Measurements from ENCODE around the gene OR1L8. TPM values are rescaled to one million over a fixed set of nuclear protein-coding genes. Genes with fewer than 3 reads are reported as not detected.
"Not testable (repeated sequence)": the region's sequence is repeated elsewhere in the genome, so short reads cannot be mapped to it uniquely, and the experiment has no call there.

Gene OR1L8, protein sequence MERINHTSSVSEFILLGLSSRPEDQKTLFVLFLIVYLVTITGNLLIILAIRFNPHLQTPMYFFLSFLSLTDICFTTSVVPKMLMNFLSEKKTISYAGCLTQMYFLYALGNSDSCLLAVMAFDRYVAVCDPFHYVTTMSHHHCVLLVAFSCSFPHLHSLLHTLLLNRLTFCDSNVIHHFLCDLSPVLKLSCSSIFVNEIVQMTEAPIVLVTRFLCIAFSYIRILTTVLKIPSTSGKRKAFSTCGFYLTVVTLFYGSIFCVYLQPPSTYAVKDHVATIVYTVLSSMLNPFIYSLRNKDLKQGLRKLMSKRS
- not detected for total RNA-seq

DNA sequence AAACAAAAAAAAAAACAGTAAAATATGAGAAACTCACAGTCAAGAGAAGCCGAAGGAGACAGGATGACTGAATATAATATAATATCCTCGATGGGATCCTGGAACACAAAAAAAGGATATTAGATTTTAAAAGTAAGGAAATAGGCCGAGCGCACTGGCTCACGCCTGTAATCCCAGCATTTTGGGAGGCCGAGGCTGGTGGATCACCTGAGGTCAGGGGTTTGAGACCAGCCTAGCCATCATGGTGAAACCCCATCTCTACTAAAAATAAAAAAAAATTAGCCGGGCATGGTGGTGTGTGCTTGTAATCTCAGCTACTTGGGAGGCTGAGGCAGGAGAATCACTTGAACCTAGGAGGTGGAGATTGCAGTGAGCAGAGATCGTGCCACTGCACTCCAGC, at the start of gene OR1L8:
Gene OR1L8 (minus strand): TSS at position 101 of the 400 bp plus-strand sequence. CDS start 14,907 bp downstream, outside the sequence.
- H3K4me3 ChIP-seq; H3K36me3 ChIP-seq; H3K9ac ChIP-seq (ENCODE audit: low read depth in 2 of 2, low read length in 2 of 2); H3K9me3 ChIP-seq; H3K27me3 ChIP-seq; intact Hi-C loops (cut with DNase I); H3K4me1 ChIP-seq; H3K27ac ChIP-seq; DNase-seq: not testable (repeated sequence)

DNA sequence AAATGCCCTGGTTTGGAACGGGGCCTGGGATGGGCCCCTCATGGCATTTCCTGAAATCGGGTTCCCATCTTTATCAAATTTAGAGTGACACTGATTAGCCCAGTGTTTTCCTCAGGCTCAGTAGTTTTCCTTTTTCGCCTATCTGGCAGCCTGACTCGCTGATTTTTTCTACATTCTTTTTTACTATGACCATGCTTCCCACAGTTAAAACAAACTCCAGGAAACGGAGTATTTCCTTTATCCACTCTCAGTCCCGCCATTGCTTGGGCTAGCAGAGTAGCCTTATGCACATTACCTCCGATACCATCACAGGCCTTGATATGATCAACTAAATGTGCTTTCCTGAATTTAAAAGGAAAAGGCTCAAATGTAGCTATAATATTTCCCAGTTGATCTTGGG, 36.8 kb upstream of the OR1L8 start:
- TF ChIP-seq, protein P1, sequence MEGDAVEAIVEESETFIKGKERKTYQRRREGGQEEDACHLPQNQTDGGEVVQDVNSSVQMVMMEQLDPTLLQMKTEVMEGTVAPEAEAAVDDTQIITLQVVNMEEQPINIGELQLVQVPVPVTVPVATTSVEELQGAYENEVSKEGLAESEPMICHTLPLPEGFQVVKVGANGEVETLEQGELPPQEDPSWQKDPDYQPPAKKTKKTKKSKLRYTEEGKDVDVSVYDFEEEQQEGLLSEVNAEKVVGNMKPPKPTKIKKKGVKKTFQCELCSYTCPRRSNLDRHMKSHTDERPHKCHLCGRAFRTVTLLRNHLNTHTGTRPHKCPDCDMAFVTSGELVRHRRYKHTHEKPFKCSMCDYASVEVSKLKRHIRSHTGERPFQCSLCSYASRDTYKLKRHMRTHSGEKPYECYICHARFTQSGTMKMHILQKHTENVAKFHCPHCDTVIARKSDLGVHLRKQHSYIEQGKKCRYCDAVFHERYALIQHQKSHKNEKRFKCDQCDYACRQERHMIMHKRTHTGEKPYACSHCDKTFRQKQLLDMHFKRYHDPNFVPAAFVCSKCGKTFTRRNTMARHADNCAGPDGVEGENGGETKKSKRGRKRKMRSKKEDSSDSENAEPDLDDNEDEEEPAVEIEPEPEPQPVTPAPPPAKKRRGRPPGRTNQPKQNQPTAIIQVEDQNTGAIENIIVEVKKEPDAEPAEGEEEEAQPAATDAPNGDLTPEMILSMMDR (IDR thresholded peaks at IDR 0.05), result no peak
- Histone ChIP-seq H3K4me1 (no peaks in the 10 kb centered on the region), H3K4me3 (no peak overlapping the region), H3K27ac (no peak overlapping the region), H3K36me3 (no peaks in the 10 kb centered on the region), H3K27me3 (no peaks in the 10 kb centered on the region), H3K9ac (ENCODE audit: low read depth in 2 of 2, low read length in 2 of 2) (no peak overlapping the region), H3K9me3 (no peaks in the 10 kb centered on the region)
- no peak for DNase-seq
- intact Hi-C loops (cut with DNase I), result no loop called here

DNA sequence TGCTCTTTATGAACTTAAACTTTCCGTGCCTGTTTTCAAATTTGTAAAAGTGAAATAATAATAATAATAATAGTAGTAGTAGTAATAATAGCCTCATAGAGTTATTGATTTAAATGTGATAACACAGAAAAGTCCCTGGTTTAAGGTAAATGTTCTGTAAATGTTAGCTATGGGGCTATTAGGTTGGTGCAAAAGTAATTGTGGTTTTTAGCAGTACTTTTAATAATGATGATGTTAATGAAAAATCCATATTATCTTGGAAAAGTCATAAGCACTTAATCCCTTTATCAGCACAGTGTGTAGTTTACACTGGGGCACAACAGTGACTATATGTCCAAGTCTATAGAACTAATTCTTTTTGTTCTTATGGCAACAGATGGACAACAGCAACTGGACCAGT, 31.2 kb upstream of the OR1L8 start, which contains the start of gene OR1Q1:
Gene OR1Q1 (plus strand): TSS at position 377 of the 400 bp plus-strand sequence. CDS start 0 bp downstream, at position 377.
- Histone ChIP-seq H3K4me3 (no peak within 1 kb of the TSS), H3K9ac (ENCODE audit: low read depth in 2 of 2, low read length in 2 of 2) (no peak within 1 kb of the TSS), H3K4me1 (no peaks in the 10 kb centered on the region), H3K27me3 (no peaks in the 10 kb centered on the region), H3K27ac (no peak within 1 kb of the TSS), H3K36me3 (no peaks in the 10 kb centered on the region), H3K9me3 (no peaks in the 10 kb centered on the region)
- DNase-seq, result no peak
- intact Hi-C loops (cut with DNase I), result no loop called here
- TF ChIP-seq, protein P1 (IDR thresholded peaks at IDR 0.05), result no peak

DNA sequence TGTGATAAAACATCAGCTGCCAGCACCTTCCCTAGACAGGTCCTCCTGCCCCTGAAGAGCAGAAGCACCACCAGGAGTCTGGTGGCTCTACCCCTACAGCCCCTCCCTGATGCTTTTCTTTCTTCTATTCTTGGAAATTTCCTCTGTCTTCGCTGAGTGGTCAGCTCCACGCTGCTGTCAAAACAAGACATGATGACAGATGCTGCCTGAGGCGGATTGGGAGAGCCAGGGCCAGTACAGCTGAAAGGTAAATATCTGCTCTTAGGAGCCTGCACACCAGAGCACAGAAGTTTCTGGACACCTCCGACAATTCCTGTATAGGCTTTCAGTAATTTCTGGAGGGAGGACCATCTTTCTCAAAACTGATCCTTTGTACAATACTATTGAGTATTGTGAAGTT, 26.6 kb upstream of the OR1L8 start:
- TF ChIP-seq, protein P1 (IDR thresholded peaks at IDR 0.05), result no peak
- Histone ChIP-seq H3K4me1 (no peaks in the 10 kb centered on the region), H3K36me3 (no peaks in the 10 kb centered on the region), H3K9ac (ENCODE audit: low read depth in 2 of 2, low read length in 2 of 2) (no peak overlapping the region), H3K27me3 (no peaks in the 10 kb centered on the region), H3K27ac (no peak overlapping the region), H3K9me3 (no peaks in the 10 kb centered on the region), H3K4me3 (no peak overlapping the region)
- no peak for DNase-seq
- intact Hi-C loops (cut with DNase I), result no loop called here

DNA sequence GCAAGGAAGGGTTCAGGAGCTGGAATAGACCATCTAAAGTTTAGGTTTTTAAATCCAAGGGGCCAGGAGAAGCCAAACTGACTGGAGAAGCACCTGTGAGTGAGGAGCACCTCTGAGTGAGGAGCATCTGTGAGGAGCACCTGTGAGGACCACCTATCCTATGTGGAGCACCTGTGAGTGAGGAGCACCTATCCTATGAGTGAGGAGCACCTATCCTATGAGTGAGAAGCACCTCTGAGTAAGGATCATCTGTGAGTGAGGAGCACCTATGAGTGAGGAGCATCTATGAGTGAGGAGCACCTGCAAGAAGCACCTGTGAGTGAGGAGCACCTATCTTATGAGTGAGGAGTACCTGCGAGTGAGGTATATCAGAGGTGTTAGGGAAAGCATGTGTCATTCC, 23.4 kb upstream of the OR1L8 start:
- intact Hi-C loops (cut with DNase I), result no loop called here
- no peak overlapping the region for H3K4me3 ChIP-seq
- TF ChIP-seq, protein P1 (IDR thresholded peaks at IDR 0.05), result no peak

DNA sequence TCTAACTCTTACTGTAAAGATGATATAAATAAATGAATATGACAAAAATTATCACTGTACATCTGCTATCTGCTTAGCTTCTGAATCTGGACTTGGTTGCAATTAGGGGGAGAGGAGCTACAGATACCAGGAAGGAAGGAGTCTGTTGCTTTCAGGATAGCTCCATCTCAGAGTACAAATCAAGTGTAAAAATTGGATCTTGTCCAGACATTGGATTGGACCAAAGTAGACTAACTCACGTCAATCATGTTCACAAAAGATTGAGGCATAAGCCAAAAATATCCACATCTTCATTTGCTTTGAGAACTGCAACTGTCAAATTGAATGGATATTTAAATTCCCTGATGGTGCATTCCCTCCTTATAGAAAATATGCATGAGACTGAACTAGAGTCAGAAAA, 22.5 kb upstream of the OR1L8 start:
- intact Hi-C loops (cut with DNase I), result no loop called here
- TF ChIP-seq, protein P1 (IDR thresholded peaks at IDR 0.05), result no peak
- H3K4me3 ChIP-seq, result no peak overlapping the region
- H3K9ac ChIP-seq (ENCODE audit: low read depth in 2 of 2, low read length in 2 of 2), result no peak overlapping the region
- no peaks in the 10 kb centered on the region for H3K27me3 ChIP-seq
- no peak for DNase-seq
- H3K27ac ChIP-seq, result no peak overlapping the region
- H3K36me3 ChIP-seq, result no peaks in the 10 kb centered on the region
- H3K9me3 ChIP-seq, result no peaks in the 10 kb centered on the region
- H3K4me1 ChIP-seq, result no peaks in the 10 kb centered on the region

More for the DNA sequence above, 23.4 kb upstream of the OR1L8 start:
- no peak for DNase-seq
- Histone ChIP-seq H3K9ac (ENCODE audit: low read depth in 2 of 2, low read length in 2 of 2) (no peak overlapping the region), H3K4me1 (no peaks in the 10 kb centered on the region), H3K27me3 (no peaks in the 10 kb centered on the region), H3K9me3 (no peaks in the 10 kb centered on the region), H3K27ac (no peak overlapping the region), H3K36me3 (no peaks in the 10 kb centered on the region)

Measured in colonic mucosa (tissue), 4 donors.